GM19328 (cell line): ENCODE measurements around the gene FAM83C.
"Not testable (repeated sequence)": the region's sequence is repeated elsewhere in the genome, so short reads cannot be mapped to it uniquely, and the experiment has no call there.

Experiments used
- ATAC-seq: cut with Tn5 transposase; IDR thresholded peaks from one replicate; pipeline ENCODE4 v1.9.1; 2021; ENCODE audit warnings: mild to moderate bottlenecking, moderate library complexity; ENCODE audit not compliant: unreplicated experiment

Gene FAM83C

GRCh38 chr20:35267092-35267491 is 25.1 kb downstream of the FAM83C start:
- no peak for ATAC-seq

GRCh38 chr20:35264755-35265154 is 27.5 kb downstream of the FAM83C start:
- no peak for ATAC-seq

- no peak for ATAC-seq
These were observed 28.5 kb downstream of the FAM83C start for GRCh38 chr20:35263532-35264341.

GRCh38 chr20:35262731-35263531 is 29.3 kb downstream of the FAM83C start:
- ATAC-seq = not testable (repeated sequence)

GRCh38 chr20:35262321-35262720 is 29.9 kb downstream of the FAM83C start:
- ATAC-seq = not testable (repeated sequence)

- ATAC-seq = no peak
These were observed 31.8 kb downstream of the FAM83C start for GRCh38 chr20:35260426-35260825.

- ATAC-seq = no peak
These were observed 34.9 kb downstream of the FAM83C start for GRCh38 chr20:35257175-35257909.

- ATAC-seq = no peak
These were observed 37.7 kb downstream of the FAM83C start for GRCh38 chr20:35254448-35254999.

- no peak for ATAC-seq
These were observed 39.2 kb downstream of the FAM83C start for GRCh38 chr20:35253010-35253409.

GRCh38 chr20:35252598-35252997 is 39.6 kb downstream of the FAM83C start:
- not testable (repeated sequence) for ATAC-seq

- ATAC-seq = no peak
These were observed 40.2 kb downstream of the FAM83C start for GRCh38 chr20:35252037-35252461.

GRCh38 chr20:35251613-35251940 is 40.6 kb downstream of the FAM83C start:
- no peak for ATAC-seq

GRCh38 chr20:35248641-35249475 is 43.4 kb downstream of the FAM83C start:
- ATAC-seq = no peak

GRCh38 chr20:35246723-35247122 is 45.5 kb downstream of the FAM83C start:
- ATAC-seq = no peak

GRCh38 chr20:35243986-35244385 is 48.2 kb downstream of the FAM83C start:
- ATAC-seq = no peak

GRCh38 chr20:35243317-35243716 is 48.9 kb downstream of the FAM83C start:
- ATAC-seq = no peak

- no peak for ATAC-seq
These were observed 51.4 kb downstream of the FAM83C start for GRCh38 chr20:35240811-35241293.

GRCh38 chr20:35240083-35240810 is 52.0 kb downstream of the FAM83C start:
- no peak for ATAC-seq

- no peak for ATAC-seq
These were observed 53.5 kb downstream of the FAM83C start for GRCh38 chr20:35238735-35239134.
